Endothelial cell of umbilical vein (primary cell): ENCODE measurements around the gene PECR. TPM values are rescaled to one million over a fixed set of nuclear protein-coding genes. Genes with fewer than 3 reads are reported as not detected.

ENCODE experiments used
- BruUV-seq: library from RNA; stranded (reverse); fragments of 400-500 nt; replicated peaks from 2 replicates; lab custom pipeline; 2021; lab: Mats Ljungman, UMichigan
- CTCF ChIA-PET: fragments of 300-600, 350-600 bp; sonication (Branson Sonifier 250); formaldehyde crosslinking; loops from one replicate; lab custom pipeline; 2021; ENCODE audit warnings: antibody characterized with exemption, inconsistent platforms; lab: Charles Lee
- POLR2A ChIA-PET: fragments of 300-600, 350-600 bp; sonication (Branson Sonifier 250); formaldehyde crosslinking; loops from one replicate; lab custom pipeline; 2021; ENCODE audit warnings: antibody characterized with exemption, inconsistent platforms; lab: Charles Lee
- DNase-seq: peaks from one replicate; pipeline ENCODE4 v3.0.0-alpha.2; 2011; ENCODE audit warnings: low read depth, low spot score
- FAIRE-seq: peaks from 2 replicates; lab custom pipeline; 2011; peaks lifted over from hg19 to GRCh38; lab: Jason Lieb, UNC
- H2AFZ ChIP-seq: 2 replicates; pipeline ENCODE4 v1.6.0; 2012; ENCODE audit warnings: low read depth, low read length, control low read depth, inconsistent platforms
- H3K27ac ChIP-seq: 2 replicates; pipeline ENCODE4 v1.5.1; 2011; ENCODE audit warnings: low read depth, mild to moderate bottlenecking, control low read depth, low read length, moderate library complexity; ENCODE audit not compliant: insufficient read depth
- H3K27me3 ChIP-seq, 2 experiments: 2 replicates each; pipeline versions ENCODE4 v1.6.0 to v1.6.1; 2011; ENCODE audit warnings: low read length in 2 of 2, mixed read lengths in 1 of 2; ENCODE audit not compliant: control insufficient read depth in 2 of 2, insufficient read depth in 2 of 2
- H3K36me3 ChIP-seq, 2 experiments: 2 replicates in 1 of 2; 3 replicates in 1 of 2; pipeline ENCODE4 v1.5.1; 2011; ENCODE audit warnings: low read length in 2 of 2, mild to moderate bottlenecking in 1 of 2, moderate library complexity in 1 of 2; ENCODE audit not compliant: control insufficient read depth in 2 of 2, insufficient read depth in 2 of 2; ENCODE audit errors: extremely low read depth in 1 of 2
- H3K4me1 ChIP-seq: 3 replicates; pipeline ENCODE4 v1.5.1; 2011; ENCODE audit warnings: mild to moderate bottlenecking, low read length; ENCODE audit not compliant: control insufficient read depth, insufficient read depth; ENCODE audit errors: extremely low read depth
- H3K4me2 ChIP-seq: 2 replicates; pipeline ENCODE4 v1.6.1; 2011; ENCODE audit warnings: low read length, control low read depth, mixed read lengths; ENCODE audit not compliant: insufficient read depth
- H3K4me3 ChIP-seq, 3 experiments: fragments of 200-600 bp in 1 of 3; sonication (generic), shearing (Covaris generic) in 1 of 3; replicated peaks in 1 of 3; 2 replicates each; pipeline ENCODE4 v1.5.1; 2011 to 2016; ENCODE audit warnings: control low read depth in 3 of 3, low read length in 3 of 3, mild to moderate bottlenecking in 2 of 3, inconsistent platforms in 1 of 3, low read depth in 1 of 3, moderate library complexity in 1 of 3; ENCODE audit not compliant: insufficient read depth in 1 of 3
- H3K79me2 ChIP-seq: 2 replicates; pipeline ENCODE4 v1.6.0; 2012; ENCODE audit warnings: low read length, inconsistent platforms; ENCODE audit not compliant: control insufficient read depth, insufficient read depth
- H3K9ac ChIP-seq: replicated peaks from 2 replicates; pipeline ENCODE3; 2011; ENCODE audit warnings: low read length, control low read depth; ENCODE audit not compliant: insufficient read depth; ENCODE audit errors: extremely low read depth
- H3K9me1 ChIP-seq: replicated peaks from 3 replicates; pipeline ENCODE4 v1.6.0; 2011; ENCODE audit warnings: mild to moderate bottlenecking, low read length; ENCODE audit not compliant: control insufficient read depth, insufficient read depth; ENCODE audit errors: extremely low read depth
- H3K9me3 ChIP-seq: replicated peaks from 2 replicates; pipeline ENCODE4 v1.5.1; 2012; ENCODE audit warnings: low read length, inconsistent platforms; ENCODE audit not compliant: control insufficient read depth, insufficient read depth
- H4K20me1 ChIP-seq: replicated peaks from 2 replicates; pipeline ENCODE3; 2011; ENCODE audit warnings: mild to moderate bottlenecking, low read length; ENCODE audit not compliant: control insufficient read depth, insufficient read depth; ENCODE audit errors: extremely low read depth
- EZH2 ChIP-seq: IDR thresholded peaks from 2 replicates; pipeline ENCODE4 v1.6.1; 2012; ENCODE audit warnings: borderline replicate concordance, low read depth, mild to moderate bottlenecking, moderate library complexity, low read length, inconsistent platforms; ENCODE audit not compliant: severe bottlenecking
- FOS ChIP-seq: IDR thresholded peaks from 2 replicates; pipeline ENCODE4 v1.6.1; 2011; ENCODE audit warnings: mild to moderate bottlenecking, low read length, moderate library complexity, borderline replicate concordance; ENCODE audit not compliant: insufficient read depth
- GATA2 ChIP-seq: IDR thresholded peaks from 2 replicates; pipeline ENCODE4 v1.7.0; 2011; ENCODE audit warnings: low read depth, mild to moderate bottlenecking, moderate library complexity, mixed read lengths, low read length; ENCODE audit not compliant: insufficient read length, insufficient read depth
- JUN ChIP-seq: IDR thresholded peaks from 2 replicates; pipeline ENCODE4 v1.6.1; 2011; ENCODE audit warnings: borderline replicate concordance, low read depth; ENCODE audit not compliant: insufficient read length, insufficient read depth
- MYC ChIP-seq: IDR thresholded peaks from one replicate; pipeline ENCODE4 v1.6.1; 2011; ENCODE audit warnings: mild to moderate bottlenecking, low read depth, low read length
- POLR2A ChIP-seq: IDR thresholded peaks from 2 replicates; pipeline ENCODE4 v1.6.1; 2012; ENCODE audit warnings: low read depth, mild to moderate bottlenecking, control low read depth, low read length
- POLR2AphosphoS5 ChIP-seq: IDR thresholded peaks from 2 replicates; pipeline ENCODE4 v1.6.1; 2012; ENCODE audit warnings: low read depth, mild to moderate bottlenecking, control low read depth, low read length, moderate library complexity; ENCODE audit not compliant: insufficient read depth
- dilution Hi-C: fragments of 300-500 bp; cut with MboI; formaldehyde crosslinking; loops from one replicate; pipeline ENCODE4 v1.15.0; 2019; ENCODE audit warnings: low sequenced_read_pairs; ENCODE audit not compliant: extremely low pct_ligation_motif_present
- intact Hi-C: fragments of 100-400 bp; cut with micrococcal nuclease; formaldehyde crosslinking; loops from one replicate; pipeline ENCODE4 v1.10.0; 2022
- polyA plus RNA-seq, 4 experiments: library from polyadenylated mRNA; depleted of rRNA in 3 of 4; stranded (reverse) in 3 of 4; unstranded in 1 of 4; fragments of >200 nt; gene quantifications; 2 replicates each; pipeline versions ENCODE4 v1.2.1 to v1.2.3, GENCODE V29; 2011 to 2012; ENCODE audit warnings: missing spikeins in 1 of 4
- total RNA-seq: library from RNA; stranded (reverse); gene quantifications from 2 replicates; pipeline ENCODE4 v1.2.3, GENCODE V29; 2021
- TF ChIP-seq, protein P1 (sequence below): IDR thresholded peaks from 2 replicates; pipeline ENCODE4 v1.6.1; 2011; ENCODE audit not compliant: insufficient read depth, insufficient read length
- TF ChIP-seq, protein P2 (sequence below), 2 donors: IDR thresholded peaks; 1 replicate in 1 of 2; 2 replicates in 1 of 2; pipeline ENCODE4 v1.5.1; 2011; ENCODE audit warnings: low read length in 2 of 2, mild to moderate bottlenecking in 2 of 2, moderate library complexity in 2 of 2, control low read depth in 1 of 2, inconsistent platforms in 1 of 2, low read depth in 1 of 2; ENCODE audit not compliant: insufficient read depth in 1 of 2; ENCODE audit errors: extremely low read depth in 1 of 2

PECR gene
- total and polyA plus RNA-seq, 2 donors (not counting 3 experiments of a cell fraction or from before 2014, with no cell fraction given) = 4.1 to 6.2 TPM

DNA sequence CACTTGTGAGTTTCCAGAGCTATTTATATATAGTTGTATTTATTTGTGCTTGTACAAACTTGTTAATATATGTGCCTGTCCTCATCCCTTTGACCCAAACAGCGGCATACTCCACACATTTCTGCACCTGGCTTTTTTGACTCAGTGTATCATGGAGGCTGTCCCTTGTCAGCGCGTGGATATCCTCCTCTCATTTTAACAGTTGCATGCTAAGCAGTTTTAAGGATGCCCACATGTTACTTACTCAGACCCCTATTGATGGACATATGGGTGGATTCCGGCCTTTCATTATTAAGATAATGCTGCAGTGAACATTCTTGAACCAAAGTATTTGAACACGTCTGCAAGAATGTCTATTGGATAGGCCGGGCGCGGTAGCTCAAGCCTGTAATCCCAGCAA is 67.6 kb downstream of the PECR start:
- intact Hi-C loops = no loop called here
- no TSS peak for BruUV-seq
- H3K9me3 ChIP-seq = no peaks in the 10 kb centered on the region
- no peak for TF ChIP-seq GATA2
- no peak for TF ChIP-seq FOS
- no peak for TF ChIP-seq EZH2
- TF ChIP-seq, protein P1, sequence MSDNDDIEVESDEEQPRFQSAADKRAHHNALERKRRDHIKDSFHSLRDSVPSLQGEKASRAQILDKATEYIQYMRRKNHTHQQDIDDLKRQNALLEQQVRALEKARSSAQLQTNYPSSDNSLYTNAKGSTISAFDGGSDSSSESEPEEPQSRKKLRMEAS = no peak
- no peak for TF ChIP-seq POLR2AphosphoS5
- no peak for TF ChIP-seq JUN
- TF ChIP-seq, protein P2, sequence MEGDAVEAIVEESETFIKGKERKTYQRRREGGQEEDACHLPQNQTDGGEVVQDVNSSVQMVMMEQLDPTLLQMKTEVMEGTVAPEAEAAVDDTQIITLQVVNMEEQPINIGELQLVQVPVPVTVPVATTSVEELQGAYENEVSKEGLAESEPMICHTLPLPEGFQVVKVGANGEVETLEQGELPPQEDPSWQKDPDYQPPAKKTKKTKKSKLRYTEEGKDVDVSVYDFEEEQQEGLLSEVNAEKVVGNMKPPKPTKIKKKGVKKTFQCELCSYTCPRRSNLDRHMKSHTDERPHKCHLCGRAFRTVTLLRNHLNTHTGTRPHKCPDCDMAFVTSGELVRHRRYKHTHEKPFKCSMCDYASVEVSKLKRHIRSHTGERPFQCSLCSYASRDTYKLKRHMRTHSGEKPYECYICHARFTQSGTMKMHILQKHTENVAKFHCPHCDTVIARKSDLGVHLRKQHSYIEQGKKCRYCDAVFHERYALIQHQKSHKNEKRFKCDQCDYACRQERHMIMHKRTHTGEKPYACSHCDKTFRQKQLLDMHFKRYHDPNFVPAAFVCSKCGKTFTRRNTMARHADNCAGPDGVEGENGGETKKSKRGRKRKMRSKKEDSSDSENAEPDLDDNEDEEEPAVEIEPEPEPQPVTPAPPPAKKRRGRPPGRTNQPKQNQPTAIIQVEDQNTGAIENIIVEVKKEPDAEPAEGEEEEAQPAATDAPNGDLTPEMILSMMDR (IDR thresholded peaks at IDR 0.05; ENCODE audit: extremely low read depth in 1 of 2, insufficient read depth in 1 of 2, low read depth in 1 of 2, low read length in 2 of 2) = no peak
- no peak for TF ChIP-seq POLR2A
- no peak for TF ChIP-seq MYC
- H3K4me3 ChIP-seq = peak overlapping the region in 1 of 3 experiments; percentile 23
- no peaks in the 10 kb centered on the region for H4K20me1 ChIP-seq
- H3K79me2 ChIP-seq = no peaks in the 10 kb centered on the region
- dilution Hi-C loops = no loop called here
- no peaks in the 10 kb centered on the region for H3K9me1 ChIP-seq
- H3K9ac ChIP-seq = no peak overlapping the region
- DNase-seq (no peak), FAIRE-seq (no peak)
- H2AFZ ChIP-seq = no peak overlapping the region
- peaks cover 7% of the 10 kb centered on the region for H3K4me1 ChIP-seq
- H3K27ac ChIP-seq = no peak overlapping the region
- H3K36me3 ChIP-seq = no peaks in the 10 kb centered on the region
- no peaks in the 10 kb centered on the region for H3K27me3 ChIP-seq
- ChIA-PET CTCF (interaction anchor here (1.1 to 1.4 kb wide), 2 partner anchors 9 to 11 kb away, joined by 3 to 4 read pairs; no protein-coding TSS in a partner anchor), POLR2A (no interaction called here)
- H3K4me2 ChIP-seq = peak overlapping the region; percentile 63
